T-helper 17 cell (primary cell): ENCODE measurements around the gene SCYL1. TPM values are rescaled to one million over a fixed set of nuclear protein-coding genes. Genes with fewer than 3 reads are reported as not detected.
A peak's percentile ranks its signal among the peaks of the same experiment; 100 is the strongest.

Source experiments
- ATAC-seq: fragments of 150-1000 bp; cut with Tn5 transposase; 2 replicates; pipeline ENCODE4 v1.10.0; 2021; ENCODE audit warnings: mild to moderate bottlenecking, moderate library complexity
- DNase-seq, 3 donors: peaks; one replicate each; pipeline versions ENCODE4 v3.0.0 to v3.0.0-alpha.2; 2020 to 2021
- H3K9me3 ChIP-seq: one replicate; pipeline ENCODE4 v1.7.0; 2013; ENCODE audit warnings: low read length, mild to moderate bottlenecking; ENCODE audit not compliant: control insufficient read depth, poor library complexity, severe bottlenecking
- H3K27ac Mint-ChIP-seq: one replicate; pipeline ENCODE4 v1.8.0; 2022; ENCODE audit warnings: mild to moderate bottlenecking, moderate library complexity, mixed read lengths
- H3K27me3 Mint-ChIP-seq: one replicate; pipeline ENCODE4 v1.8.0; 2022; ENCODE audit warnings: mixed read lengths
- H3K36me3 Mint-ChIP-seq: one replicate; pipeline ENCODE4 v1.8.0; 2022; ENCODE audit warnings: low read depth, mixed read lengths
- H3K4me1 Mint-ChIP-seq: one replicate; pipeline ENCODE4 v1.8.0; 2022; ENCODE audit warnings: mild to moderate bottlenecking, mixed read lengths
- H3K4me3 Mint-ChIP-seq: one replicate; pipeline ENCODE4 v1.8.0; 2022; ENCODE audit warnings: mild to moderate bottlenecking, moderate library complexity, mixed read lengths
- total RNA-seq, 4 donors: library from RNA in 2 of 4; stranded (reverse) in 2 of 4; gene quantifications; one replicate each; pipeline ENCODE4 v1.2.3 and lab custom pipeline; 2022 to 2026

Gene SCYL1
- total RNA-seq, 2 donors from 2014 or later, result 56.6 to 61.7 TPM

DNA sequence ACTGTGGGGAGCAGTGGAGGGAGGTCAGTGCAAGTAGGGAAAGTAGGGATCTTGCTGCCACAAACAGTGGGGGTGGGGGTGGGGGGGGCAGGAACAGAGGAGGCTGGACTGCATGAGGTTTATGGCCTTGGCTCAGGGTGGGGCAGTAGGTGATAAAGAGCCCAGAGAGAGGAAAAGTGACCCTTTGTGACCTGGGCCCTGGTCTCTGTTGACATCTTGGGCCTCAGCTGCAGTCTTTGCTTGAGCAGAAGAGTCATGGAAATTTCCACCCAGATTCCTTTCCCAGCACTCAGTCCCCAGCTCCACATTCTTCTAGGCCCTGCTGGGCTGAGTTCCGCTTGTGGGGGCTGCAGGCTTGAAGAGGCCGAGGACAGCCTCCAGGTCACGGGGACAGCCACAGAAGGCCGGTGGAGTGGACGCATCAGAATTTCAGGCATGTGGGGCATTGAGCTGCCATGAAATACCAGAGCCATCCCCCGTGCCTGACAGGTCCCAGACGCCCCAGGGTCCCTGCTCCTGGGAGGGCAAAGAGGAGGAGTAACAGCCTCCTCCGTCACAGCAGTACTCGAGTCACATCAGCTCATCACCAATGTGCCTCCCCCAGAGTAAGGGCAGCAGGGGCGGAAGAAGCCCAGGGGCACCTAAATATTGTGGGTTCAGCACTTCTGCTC is 35.7 kb upstream of the SCYL1 start:
- no peaks in the 10 kb centered on the region for H3K9me3 ChIP-seq
- no peaks in the 10 kb centered on the region for H3K36me3 Mint-ChIP-seq
- DNase-seq (no peak), ATAC-seq (no peak)
- no peaks in the 10 kb centered on the region for H3K27me3 Mint-ChIP-seq
- peaks cover 28% of the 10 kb centered on the region for H3K4me1 Mint-ChIP-seq
- peak overlapping the region; percentile 77 for H3K27ac Mint-ChIP-seq
- no peak overlapping the region for H3K4me3 Mint-ChIP-seq

DNA sequence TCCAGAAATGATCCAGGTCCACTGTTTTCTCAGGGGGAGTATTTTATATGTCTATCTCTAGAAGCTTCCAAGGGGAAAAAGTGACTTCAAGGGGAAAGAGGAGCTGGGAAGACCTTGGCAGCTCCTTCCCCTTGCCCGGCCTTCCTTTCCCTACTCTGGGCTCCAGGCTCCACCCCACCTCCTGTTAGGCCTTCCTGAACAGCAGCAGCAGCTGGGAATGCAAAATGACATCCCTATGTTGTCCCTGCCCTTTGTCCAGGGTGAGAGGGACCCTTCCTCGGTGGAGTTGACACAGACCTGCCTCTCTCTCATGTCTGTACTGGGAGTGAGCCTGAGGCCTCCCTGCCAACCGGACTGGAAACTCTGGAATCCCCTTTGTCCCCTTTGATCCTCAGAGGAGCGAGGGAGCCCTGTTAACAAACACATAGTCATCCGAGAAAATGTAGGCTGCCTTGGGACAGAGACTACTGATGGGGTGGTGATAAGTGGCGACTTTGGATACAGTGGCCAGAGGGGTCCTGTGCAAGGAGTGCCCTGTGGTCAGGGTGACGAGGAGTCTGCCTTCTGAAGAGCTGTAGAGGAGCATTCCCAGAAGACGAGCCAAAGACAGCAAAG is 35.1 kb upstream of the SCYL1 start:
- Mint-ChIP-seq H3K4me1 (peaks cover 31% of the 10 kb centered on the region), H3K27ac (peak overlapping the region; percentile 39), H3K27me3 (no peaks in the 10 kb centered on the region), H3K4me3 (no peak overlapping the region), H3K36me3 (no peaks in the 10 kb centered on the region)
- DNase-seq (no peak), ATAC-seq (no peak)
- H3K9me3 ChIP-seq, result no peaks in the 10 kb centered on the region

DNA sequence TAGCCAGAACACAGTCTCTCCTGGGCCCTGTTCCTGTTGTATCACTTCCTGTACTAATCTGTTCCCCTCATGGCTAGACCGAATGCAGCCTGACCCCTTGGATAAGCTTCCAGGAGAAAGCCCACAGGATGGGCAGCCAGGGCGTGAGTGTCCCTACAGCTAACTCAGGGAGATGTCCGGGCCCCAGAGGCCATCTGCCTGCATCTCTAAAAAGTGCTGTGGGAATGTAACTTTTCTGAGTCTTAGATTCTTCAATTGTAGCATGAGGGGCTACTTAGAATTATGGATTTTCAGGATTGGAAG is 33.8 kb upstream of the SCYL1 start:
- H3K27ac Mint-ChIP-seq, result peak overlapping the region; percentile 16
- H3K4me1 Mint-ChIP-seq, result peaks cover 32% of the 10 kb centered on the region
- no peaks in the 10 kb centered on the region for H3K9me3 ChIP-seq

DNA sequence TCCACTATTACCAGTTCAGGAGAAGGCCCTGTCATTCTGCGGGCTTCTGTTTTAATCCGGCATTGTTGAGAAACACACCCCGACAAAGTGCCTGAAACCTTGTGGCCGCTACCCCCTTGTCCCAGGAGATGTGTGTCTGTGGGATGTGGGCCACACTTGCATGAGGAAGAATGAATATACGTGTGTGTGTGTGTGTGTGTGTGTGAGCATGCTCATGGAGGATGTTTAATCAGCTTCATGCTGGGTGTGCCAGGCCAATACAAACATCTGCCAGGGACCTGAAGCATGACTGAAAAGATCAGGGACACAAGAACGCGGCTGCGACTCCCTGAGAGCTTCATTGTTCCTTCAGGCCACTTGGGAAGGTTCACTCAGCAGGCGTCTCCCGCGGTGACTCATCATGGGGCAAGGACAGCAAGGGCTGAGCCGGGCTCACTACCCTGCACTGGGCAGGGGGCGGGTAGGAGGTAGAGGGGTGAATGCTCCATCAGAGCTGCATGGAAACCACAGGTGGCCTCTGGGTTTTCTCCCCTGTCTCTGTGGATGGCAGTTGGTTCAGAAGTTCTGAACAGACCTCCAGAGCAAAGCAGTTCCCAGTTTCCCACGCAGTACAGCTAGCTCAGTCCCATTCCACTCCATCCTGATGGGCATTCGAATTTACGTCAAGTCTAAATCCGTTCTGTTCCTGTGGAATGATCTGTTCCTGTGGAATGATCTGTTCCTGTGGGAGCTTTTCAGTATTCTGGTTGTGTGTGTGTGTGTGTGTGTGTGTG is 33.1 kb upstream of the SCYL1 start:
- H3K27me3 Mint-ChIP-seq, result no peaks in the 10 kb centered on the region
- H3K4me1 Mint-ChIP-seq, result peaks cover 38% of the 10 kb centered on the region
- no peaks in the 10 kb centered on the region for H3K9me3 ChIP-seq
- H3K27ac Mint-ChIP-seq, result peak overlapping the region; percentile 39
- ATAC-seq (no peak), DNase-seq (no peak)
- no peaks in the 10 kb centered on the region for H3K36me3 Mint-ChIP-seq
- H3K4me3 Mint-ChIP-seq, result no peak overlapping the region

More for the DNA sequence above, 33.8 kb upstream of the SCYL1 start:
- Mint-ChIP-seq H3K36me3 (no peaks in the 10 kb centered on the region), H3K27me3 (no peaks in the 10 kb centered on the region), H3K4me3 (no peak overlapping the region)
- no peak for ATAC-seq
- DNase-seq, result no peak

DNA sequence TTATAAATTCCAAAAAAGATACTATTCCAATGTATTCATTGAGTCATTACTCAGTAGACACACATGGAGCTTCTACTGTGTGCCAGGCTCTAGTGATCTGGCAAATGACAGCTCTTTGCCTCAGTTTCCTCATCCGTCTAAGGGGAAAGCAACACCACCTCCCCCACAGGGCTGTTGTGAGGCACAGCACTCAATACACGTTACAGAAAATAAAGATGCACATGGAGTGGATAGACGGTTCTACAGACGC is 32.6 kb upstream of the SCYL1 start:
- Mint-ChIP-seq H3K4me1 (peaks cover 41% of the 10 kb centered on the region), H3K4me3 (no peak overlapping the region)
- DNase-seq, result no peak

GRCh38 chr11:65492637-65493366 is 32.1 kb upstream of the SCYL1 start:
- Mint-ChIP-seq H3K4me3 (no peak overlapping the region), H3K36me3 (no peaks in the 10 kb centered on the region), H3K27ac (peak overlapping the region; percentile 39), H3K27me3 (no peaks in the 10 kb centered on the region), H3K4me1 (peaks cover 38% of the 10 kb centered on the region)
- ATAC-seq (no peak), DNase-seq (no peak)
- no peaks in the 10 kb centered on the region for H3K9me3 ChIP-seq

More for the DNA sequence above, 32.6 kb upstream of the SCYL1 start:
- no peaks in the 10 kb centered on the region for H3K9me3 ChIP-seq
- ATAC-seq, result no peak
- Mint-ChIP-seq H3K27ac (peak overlapping the region; percentile 39), H3K27me3 (no peaks in the 10 kb centered on the region), H3K36me3 (no peaks in the 10 kb centered on the region)

DNA sequence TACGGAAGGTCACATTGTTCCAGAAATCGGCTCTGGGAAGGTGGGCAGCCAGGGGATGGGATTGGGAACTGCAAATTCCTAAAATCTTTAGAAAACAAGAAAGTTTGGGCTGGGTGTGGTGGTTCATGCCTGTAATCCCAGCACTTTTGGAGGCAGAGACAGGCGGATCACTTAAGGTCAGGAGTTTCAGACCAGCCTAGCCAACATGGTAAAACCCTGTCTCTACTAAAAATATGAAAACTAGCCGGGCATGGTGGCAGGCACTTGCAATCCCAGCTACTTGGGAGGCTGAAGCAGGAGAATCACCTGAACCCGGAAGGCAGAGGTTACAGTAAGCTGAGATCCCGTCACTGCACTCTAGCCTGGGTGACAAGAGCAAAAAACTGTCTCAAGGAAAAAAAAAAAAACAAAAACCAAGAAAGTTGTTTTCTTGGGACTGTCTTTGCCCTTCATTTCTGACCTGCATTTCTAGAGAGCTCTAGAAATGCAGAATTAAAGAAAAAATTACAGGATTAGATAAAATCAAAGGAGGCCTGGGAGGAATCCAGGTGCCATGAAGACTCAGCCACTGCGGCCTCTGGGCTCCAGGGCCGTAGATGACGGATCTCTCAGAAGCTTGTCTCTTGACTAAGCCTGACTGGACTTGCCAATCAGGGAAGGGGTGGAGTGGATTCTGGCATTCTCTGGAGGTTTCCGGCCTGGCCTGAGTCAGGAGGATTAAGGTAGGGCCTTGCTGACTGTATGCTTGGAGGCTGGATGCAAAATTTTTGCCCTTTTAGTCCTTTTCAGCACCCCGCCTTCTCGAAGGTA is 31.3 kb upstream of the SCYL1 start:
- ATAC-seq, result no peak
- Mint-ChIP-seq H3K27me3 (no peaks in the 10 kb centered on the region), H3K27ac (peak overlapping the region; percentile 32), H3K4me1 (peaks cover 38% of the 10 kb centered on the region), H3K36me3 (no peaks in the 10 kb centered on the region), H3K4me3 (no peak overlapping the region)
- H3K9me3 ChIP-seq, result no peaks in the 10 kb centered on the region
- no peak for DNase-seq

- H3K4me3 Mint-ChIP-seq, result no peak overlapping the region
These were observed 28.4 kb upstream of the SCYL1 start for GRCh38 chr11:65496304-65497140.

GRCh38 chr11:65497141-65498041 is 27.5 kb upstream of the SCYL1 start:
- H3K4me3 Mint-ChIP-seq, result no peak overlapping the region
- peak; percentile 82 for ATAC-seq
- H3K36me3 Mint-ChIP-seq, result peaks cover 8% of the 10 kb centered on the region
- DNase-seq, result peak; percentile 91 to 98 (median 97)
- H3K9me3 ChIP-seq, result no peaks in the 10 kb centered on the region
- no peaks in the 10 kb centered on the region for H3K27me3 Mint-ChIP-seq
- no peak overlapping the region for H3K27ac Mint-ChIP-seq
- H3K4me1 Mint-ChIP-seq, result peaks cover 38% of the 10 kb centered on the region

More at GRCh38 chr11:65496304-65497140, 28.4 kb upstream of the SCYL1 start:
- DNase-seq (no peak), ATAC-seq (no peak)
- Mint-ChIP-seq H3K4me1 (peaks cover 37% of the 10 kb centered on the region), H3K27me3 (no peaks in the 10 kb centered on the region), H3K36me3 (peaks cover 2% of the 10 kb centered on the region), H3K27ac (no peak overlapping the region)
- no peaks in the 10 kb centered on the region for H3K9me3 ChIP-seq

GRCh38 chr11:65498042-65498726 is 26.7 kb upstream of the SCYL1 start:
- peak; percentile 30 to 42 (median 31) for DNase-seq
- H3K36me3 Mint-ChIP-seq, result peaks cover 13% of the 10 kb centered on the region
- peak; percentile 18 for ATAC-seq
- no peak overlapping the region for H3K27ac Mint-ChIP-seq
- H3K4me3 Mint-ChIP-seq, result no peak overlapping the region
- no peaks in the 10 kb centered on the region for H3K9me3 ChIP-seq
- no peaks in the 10 kb centered on the region for H3K27me3 Mint-ChIP-seq
- H3K4me1 Mint-ChIP-seq, result peaks cover 41% of the 10 kb centered on the region

DNA sequence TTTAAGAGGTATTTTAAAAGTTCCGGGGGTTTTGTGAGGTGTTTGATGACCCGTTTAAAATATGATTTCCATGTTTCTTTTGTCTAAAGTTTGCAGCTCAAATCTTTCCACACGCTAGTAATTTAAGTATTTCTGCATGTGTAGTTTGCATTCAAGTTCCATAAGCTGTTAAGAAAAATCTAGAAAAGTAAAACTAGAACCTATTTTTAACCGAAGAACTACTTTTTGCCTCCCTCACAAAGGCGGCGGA is 26.2 kb upstream of the SCYL1 start:
- H3K4me3 Mint-ChIP-seq, result no peak overlapping the region
- H3K36me3 Mint-ChIP-seq, result peaks cover 15% of the 10 kb centered on the region
- H3K9me3 ChIP-seq, result no peaks in the 10 kb centered on the region
- no peak overlapping the region for H3K27ac Mint-ChIP-seq
- ATAC-seq, result no peak
- no peak for DNase-seq
- no peaks in the 10 kb centered on the region for H3K27me3 Mint-ChIP-seq
- H3K4me1 Mint-ChIP-seq, result peaks cover 41% of the 10 kb centered on the region
